ENCODE measurements around the gene LAMTOR2.

GRCh38 chr1:156062189-156062588 lies 7.6 kb downstream of the LAMTOR2 start:
- TF ChIP-seq ZNF274 (IDR thresholded peaks at IDR 0.05; ENCODE audit: insufficient read depth, insufficient read length) = no peak
- TF ChIP-seq CHD2 (IDR thresholded peaks at IDR 0.05; ENCODE audit: borderline replicate concordance, low read depth, low read length) = no peak
- TF ChIP-seq SRF (IDR thresholded peaks at IDR 0.05; ENCODE audit: low read depth in 2 of 2, low read length in 2 of 2) = no peak
- TF ChIP-seq PAX8 (IDR thresholded peaks at IDR 0.05) = no peak
- no peak for TF ChIP-seq EZH2 (IDR thresholded peaks at IDR 0.05; ENCODE audit: borderline replicate concordance, control insufficient read depth, low read depth, low read length)
- no peak for TF ChIP-seq POLR2A (IDR thresholded peaks at IDR 0.05; ENCODE audit: low read depth, low read length)
- no peak for TF ChIP-seq CTCF (IDR thresholded peaks at IDR 0.05 in 2 of 3, conservative IDR thresholded peaks at IDR 0.05 in 1 of 3; ENCODE audit: control insufficient read depth in 2 of 3, extremely low read depth in 1 of 3, insufficient read depth in 1 of 3, low read depth in 3 of 3, low read length in 3 of 3)
- TF ChIP-seq ETV6 (conservative IDR thresholded peaks at IDR 0.05 in 1 of 2, IDR thresholded peaks at IDR 0.05 in 1 of 2; ENCODE audit: borderline replicate concordance in 1 of 2, low read depth in 1 of 2) = no peak
- TF ChIP-seq ZSCAN29 (IDR thresholded peaks at IDR 0.05) = no peak
- no peak for TF ChIP-seq NR2C1 (IDR thresholded peaks at IDR 0.05)
- TF ChIP-seq TCF7 (IDR thresholded peaks at IDR 0.05; ENCODE audit: borderline replicate concordance) = no peak

All from GM12878 (cell line).